Esophagus squamous epithelium (tissue), 5 donors: ENCODE data around the gene CIT. TPM values are rescaled to one million over a fixed set of nuclear protein-coding genes. Genes with fewer than 3 reads are reported as not detected.

Experiments
- DNase-seq: peaks from one replicate; lab custom pipeline; 2025; lab: John Stamatoyannopoulos, UW
- H3K27ac ChIP-seq, 4 donors: fragments of 200-600 bp; sonication (generic); one replicate each; pipeline ENCODE4 v1.5.1; 2016 to 2019; ENCODE audit warnings: mild to moderate bottlenecking in 1 of 4
- H3K27me3 ChIP-seq, 4 donors: fragments of 200-600 bp; sonication (generic); 1 replicate in 3 of 4; 2 replicates in 1 of 4; pipeline versions ENCODE4 v1.5.1 to v1.6.0; 2017 to 2021; ENCODE audit warnings: antibody characterized with exemption in 1 of 4
- H3K36me3 ChIP-seq, 3 donors: fragments of 200-600 bp; sonication (generic); one replicate each; pipeline ENCODE4 v1.5.1; 2016 to 2019
- H3K4me1 ChIP-seq, 3 donors: fragments of 200-600 bp; sonication (generic); one replicate each; pipeline ENCODE4 v1.5.1; 2017 to 2019
- H3K4me3 ChIP-seq, 4 donors: fragments of 200-600 bp; sonication (generic); 1 replicate in 3 of 4; 2 replicates in 1 of 4; pipeline ENCODE4 v1.5.1; 2016 to 2019; ENCODE audit warnings: mild to moderate bottlenecking in 2 of 4, moderate library complexity in 1 of 4
- H3K9me3 ChIP-seq, 3 donors: fragments of 200-600 bp; sonication (generic); one replicate each; pipeline ENCODE4 v1.5.1; 2016 to 2019
- CTCF ChIP-seq, 6 experiments: fragments of 450-650 bp in 4 of 6; fragments of 200-600 bp in 2 of 6; sonication (generic) in 2 of 6; IDR thresholded peaks; one replicate each; pipeline ENCODE4 v1.5.1; 2016 to 2019; ENCODE audit warnings: antibody characterized with exemption in 6 of 6, mild to moderate bottlenecking in 4 of 6, moderate library complexity in 4 of 6
- POLR2A ChIP-seq, 4 donors: fragments of 450-650 bp; IDR thresholded peaks; one replicate each; pipeline ENCODE4 v1.6.1; 2017; ENCODE audit warnings: antibody characterized with exemption in 4 of 4, mild to moderate bottlenecking in 4 of 4, moderate library complexity in 3 of 4
- WGBS, 2 donors: methylation state at CpG; one replicate each; pipeline ENCODE4 v1.1.5; 2018; 5-methylcytosine and 5-hydroxymethylcytosine counted together
- intact Hi-C: fragments of 100-400 bp; cut with DNase I; formaldehyde crosslinking; loops from one replicate; pipeline ENCODE4 v1.15.0; 2022
- total RNA-seq, 4 donors: library from RNA; depleted of rRNA; stranded (reverse); fragments of >200 nt; gene quantifications; one replicate each; pipeline ENCODE4 v1.1.0, GENCODE V29; 2016
- donor health status: DM: yes; HTN: yes; CAD: no.

CIT gene
- total RNA-seq, 4 donors from 2014 or later, result 6.7 to 23.1 (median 13.9) TPM

GRCh38 chr12:119695034-119695433 lies 182.1 kb downstream of the CIT start:
- Histone ChIP-seq H3K4me1 (peaks cover 13 to 36% (median 24%) of the 10 kb centered on the region in 3 donors), H3K4me3 (no peak overlapping the region), H3K27ac (no peak overlapping the region), H3K36me3 (peaks cover 0 to 3% (median 0%) of the 10 kb centered on the region in 3 donors), H3K9me3 (no peaks in the 10 kb centered on the region), H3K27me3 (no peaks in the 10 kb centered on the region)
- WGBS, 2 donors, result 45 to 86% methylated on average over 1 to 3 of the region's 4 CpGs
- no peak for DNase-seq
- TF ChIP-seq POLR2A (IDR thresholded peaks at IDR 0.05), result no peak
- peak in 3 of 6 experiments; percentile 17 to 41 (median 30) for TF ChIP-seq CTCF (IDR thresholded peaks at IDR 0.05)
- intact Hi-C loops, result no loop called here

- TF ChIP-seq POLR2A (IDR thresholded peaks at IDR 0.05) (no peak), CTCF (IDR thresholded peaks at IDR 0.05) (no peak)
- 88 to 91% methylated on average over 6 of the region's 6 CpGs for WGBS, 2 donors
- Histone ChIP-seq H3K27me3 (no peaks in the 10 kb centered on the region), H3K27ac (peak overlapping the region in 2 of 4 donors; percentile 68 to 71), H3K9me3 (no peaks in the 10 kb centered on the region), H3K4me1 (peaks cover 13 to 36% (median 24%) of the 10 kb centered on the region in 3 donors), H3K36me3 (peaks cover 0 to 7% (median 0%) of the 10 kb centered on the region in 3 donors), H3K4me3 (no peak overlapping the region)
- intact Hi-C loops, result no loop called here
- no peak for DNase-seq
Measured at GRCh38 chr12:119694111-119694510, 183.0 kb downstream of the CIT start.

GRCh38 chr12:119693511-119693910 lies 183.6 kb downstream of the CIT start:
- peak overlapping the region; percentile 25 to 71 (median 58) for H3K27ac ChIP-seq
- WGBS, 2 donors, result 10 to 36% methylated on average over 1 of the region's 1 CpG
- intact Hi-C loops, result no loop called here

GRCh38 chr12:119692997-119693396 lies 184.1 kb downstream of the CIT start:
- TF ChIP-seq POLR2A (IDR thresholded peaks at IDR 0.05), result no peak
- TF ChIP-seq CTCF (IDR thresholded peaks at IDR 0.05), result no peak
- peaks cover 0 to 7% (median 0%) of the 10 kb centered on the region in 3 donors for H3K36me3 ChIP-seq
- H3K27ac ChIP-seq, result peak overlapping the region; percentile 25 to 71 (median 58)
- H3K9me3 ChIP-seq, result no peaks in the 10 kb centered on the region
- peaks cover 13 to 36% (median 24%) of the 10 kb centered on the region in 3 donors for H3K4me1 ChIP-seq
- H3K27me3 ChIP-seq, result no peaks in the 10 kb centered on the region
- 12 to 29% methylated on average over 6 of the region's 6 CpGs for WGBS, 2 donors
- DNase-seq, result no peak
- H3K4me3 ChIP-seq, result no peak overlapping the region
- intact Hi-C loops, result no loop called here

More at GRCh38 chr12:119693511-119693910, 183.6 kb downstream of the CIT start:
- TF ChIP-seq POLR2A (IDR thresholded peaks at IDR 0.05) (no peak), CTCF (IDR thresholded peaks at IDR 0.05) (no peak)
- Histone ChIP-seq H3K9me3 (no peaks in the 10 kb centered on the region), H3K4me3 (no peak overlapping the region), H3K36me3 (peaks cover 0 to 7% (median 0%) of the 10 kb centered on the region in 3 donors), H3K4me1 (peaks cover 13 to 36% (median 24%) of the 10 kb centered on the region in 3 donors), H3K27me3 (no peaks in the 10 kb centered on the region)
- DNase-seq, result no peak

- Histone ChIP-seq H3K9me3 (no peaks in the 10 kb centered on the region), H3K27ac (peak overlapping the region in 2 of 4 donors; percentile 3 to 10), H3K4me1 (peaks cover 13 to 36% (median 24%) of the 10 kb centered on the region in 3 donors), H3K4me3 (no peak overlapping the region), H3K36me3 (peaks cover 0 to 7% (median 0%) of the 10 kb centered on the region in 3 donors), H3K27me3 (no peaks in the 10 kb centered on the region)
- WGBS, 2 donors, result 68 to 75% methylated on average over 5 of the region's 5 CpGs
- DNase-seq, result no peak
- intact Hi-C loops, result no loop called here
- TF ChIP-seq POLR2A (IDR thresholded peaks at IDR 0.05) (no peak), CTCF (IDR thresholded peaks at IDR 0.05) (no peak)
Measured at GRCh38 chr12:119692410-119692809, 184.7 kb downstream of the CIT start.
